ENCODE results near the gene PIP5K1B.
A peak's percentile ranks its signal among the peaks of the same experiment; 100 is the strongest.

DNA sequence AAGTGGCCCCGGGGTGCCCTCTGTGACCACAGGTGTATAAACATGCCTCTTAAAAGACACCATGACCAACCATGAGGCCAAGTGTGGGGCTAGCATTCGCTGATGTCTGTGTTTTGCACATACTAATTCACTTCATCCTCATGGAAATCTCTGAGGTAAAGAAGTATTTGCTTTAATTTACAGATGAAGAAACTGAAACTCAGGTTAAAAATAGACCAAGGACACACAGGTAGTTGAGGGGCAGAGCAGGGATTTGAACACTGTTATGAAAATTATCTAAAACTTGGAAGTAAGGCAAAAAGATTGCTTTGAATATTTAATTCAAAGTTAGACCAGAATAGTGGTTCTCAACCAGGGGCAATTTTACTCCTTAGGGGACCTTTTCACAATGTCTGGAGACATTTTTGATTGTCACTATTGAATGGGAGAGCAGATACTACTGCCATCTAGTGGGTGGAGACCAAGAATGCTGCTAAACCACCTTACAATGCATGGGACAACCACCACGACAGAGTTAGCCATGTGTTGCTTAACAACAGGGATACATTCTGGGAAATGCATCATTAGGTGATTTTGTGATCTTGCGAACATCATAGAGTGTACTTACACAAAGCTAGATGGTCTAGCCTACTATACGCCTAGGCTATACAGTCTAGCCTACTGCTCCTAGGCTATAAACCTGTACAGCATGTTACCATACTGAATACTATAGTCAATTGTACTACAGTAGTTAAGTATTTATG lies 322.5 kb downstream of the PIP5K1B start:
- TF ChIP-seq EZH2phosphoT487 (IDR thresholded peaks at IDR 0.05; ENCODE audit: borderline replicate concordance, low read length): no peak
- TF ChIP-seq, protein P1, sequence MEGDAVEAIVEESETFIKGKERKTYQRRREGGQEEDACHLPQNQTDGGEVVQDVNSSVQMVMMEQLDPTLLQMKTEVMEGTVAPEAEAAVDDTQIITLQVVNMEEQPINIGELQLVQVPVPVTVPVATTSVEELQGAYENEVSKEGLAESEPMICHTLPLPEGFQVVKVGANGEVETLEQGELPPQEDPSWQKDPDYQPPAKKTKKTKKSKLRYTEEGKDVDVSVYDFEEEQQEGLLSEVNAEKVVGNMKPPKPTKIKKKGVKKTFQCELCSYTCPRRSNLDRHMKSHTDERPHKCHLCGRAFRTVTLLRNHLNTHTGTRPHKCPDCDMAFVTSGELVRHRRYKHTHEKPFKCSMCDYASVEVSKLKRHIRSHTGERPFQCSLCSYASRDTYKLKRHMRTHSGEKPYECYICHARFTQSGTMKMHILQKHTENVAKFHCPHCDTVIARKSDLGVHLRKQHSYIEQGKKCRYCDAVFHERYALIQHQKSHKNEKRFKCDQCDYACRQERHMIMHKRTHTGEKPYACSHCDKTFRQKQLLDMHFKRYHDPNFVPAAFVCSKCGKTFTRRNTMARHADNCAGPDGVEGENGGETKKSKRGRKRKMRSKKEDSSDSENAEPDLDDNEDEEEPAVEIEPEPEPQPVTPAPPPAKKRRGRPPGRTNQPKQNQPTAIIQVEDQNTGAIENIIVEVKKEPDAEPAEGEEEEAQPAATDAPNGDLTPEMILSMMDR (IDR thresholded peaks at IDR 0.05; ENCODE audit: low read depth, low read length, poor library complexity, severe bottlenecking): peak; percentile 83
